Activated effector memory CD4-positive, alpha-beta T cell treated with anti-CD3 and anti-CD28 coated beads, Interleukin-2, amount 50 U/mL, for 16 hours (primary cell): ENCODE results near the gene PIGB.
"Not testable (repeated sequence)": the region's sequence is repeated elsewhere in the genome, so short reads cannot be mapped to it uniquely, and the experiment has no call there.

Experiments
- DNase-seq: peaks from one replicate; pipeline ENCODE4 v3.0.0-alpha.2; 2020

PIGB gene

DNA sequence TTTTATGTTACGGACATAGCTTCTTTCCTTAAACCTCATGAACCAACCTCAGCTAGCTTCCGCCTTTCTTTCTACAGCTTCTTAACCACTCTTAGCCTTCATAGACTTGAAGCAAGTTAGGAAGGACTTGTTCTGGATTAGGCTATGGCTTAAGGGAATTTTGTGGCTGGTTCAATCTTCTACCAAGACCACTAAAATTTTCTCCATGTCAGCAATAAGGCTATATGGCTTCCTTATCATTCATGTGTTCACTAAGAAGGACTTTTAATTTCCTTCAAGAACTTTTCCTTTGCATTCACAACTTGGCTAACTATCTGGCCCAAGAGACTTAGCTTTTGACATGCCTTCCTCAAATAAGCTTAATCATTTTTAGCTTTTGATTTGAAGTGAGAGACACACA is 64.7 kb downstream of the PIGB start:
- no peak for DNase-seq

GRCh38 chr15:55387027-55387426 is 68.0 kb downstream of the PIGB start:
- DNase-seq: no peak

GRCh38 chr15:55389264-55389607 is 70.2 kb downstream of the PIGB start:
- no peak for DNase-seq

GRCh38 chr15:55394694-55395093 is 75.7 kb downstream of the PIGB start:
- no peak for DNase-seq

DNA sequence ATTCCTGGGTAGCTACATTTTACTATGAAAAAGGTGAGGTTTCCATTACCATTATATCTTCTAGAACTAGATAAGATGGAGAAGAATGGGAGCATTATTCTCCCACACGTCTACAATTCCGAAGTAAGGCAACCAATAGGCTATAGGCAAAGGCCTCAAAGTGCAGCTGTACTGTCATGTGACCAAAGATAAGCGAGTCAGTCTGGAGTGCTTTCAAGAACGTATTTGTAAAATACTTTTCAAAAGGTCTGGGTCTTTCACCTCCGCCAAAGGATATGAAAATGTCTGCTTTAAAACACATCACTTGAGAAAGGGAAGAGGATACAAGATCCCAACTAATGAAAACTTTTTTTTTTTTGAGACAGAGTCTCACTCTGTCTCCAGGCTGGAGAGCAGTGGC is 79.2 kb downstream of the PIGB start:
- no peak for DNase-seq

- DNase-seq: not testable (repeated sequence)
Measured at GRCh38 chr15:55400050-55400449, 81.0 kb downstream of the PIGB start.

GRCh38 chr15:55401786-55402246 is 82.8 kb downstream of the PIGB start:
- no peak for DNase-seq

- DNase-seq: no peak
Measured at GRCh38 chr15:55402707-55403106, 83.7 kb downstream of the PIGB start.

GRCh38 chr15:55403531-55403930 is 84.5 kb downstream of the PIGB start:
- DNase-seq: no peak
